ENCODE measurements around the gene EIF4H.
"Not testable (repeated sequence)": the region's sequence is repeated elsewhere in the genome, so short reads cannot be mapped to it uniquely, and the experiment has no call there.

DNA sequence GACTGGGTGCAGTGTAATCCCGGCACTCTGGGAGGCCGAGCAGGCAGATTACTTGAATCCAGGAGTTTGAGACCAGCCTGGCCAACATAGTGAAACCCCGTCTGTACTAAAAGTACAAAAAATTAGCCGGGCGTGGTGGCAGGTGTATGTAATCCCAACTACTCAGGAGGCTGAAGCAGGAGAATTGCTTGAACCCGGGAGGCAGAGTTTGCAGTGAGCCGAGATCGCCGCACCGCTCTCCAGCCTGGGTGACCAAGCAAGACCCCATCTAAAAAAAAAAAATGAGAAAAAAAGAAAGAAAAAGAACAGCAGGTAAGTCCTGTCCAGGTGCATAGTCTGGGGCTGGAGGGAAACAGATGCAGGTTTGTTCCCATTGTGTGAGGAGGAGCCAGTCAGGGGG lies 31.9 kb downstream of the EIF4H start:
- TF ChIP-seq CTCF (conservative IDR thresholded peaks at IDR 0.05); EZH2 (IDR thresholded peaks at IDR 0.05; ENCODE audit: low read depth): not testable (repeated sequence)

Data from PC-9 (cell line).